ENCODE data around the gene SLC26A8. TPM values are rescaled to one million over a fixed set of nuclear protein-coding genes. Genes with fewer than 3 reads are reported as not detected.
A peak's percentile ranks its signal among the peaks of the same experiment; 100 is the strongest.
"Not testable (repeated sequence)": the region's sequence is repeated elsewhere in the genome, so short reads cannot be mapped to it uniquely, and the experiment has no call there.

Gene SLC26A8
- total RNA-seq, 4 donors from 2014 or later, result under 0.01 to 0.17 TPM; not detected in 2

DNA sequence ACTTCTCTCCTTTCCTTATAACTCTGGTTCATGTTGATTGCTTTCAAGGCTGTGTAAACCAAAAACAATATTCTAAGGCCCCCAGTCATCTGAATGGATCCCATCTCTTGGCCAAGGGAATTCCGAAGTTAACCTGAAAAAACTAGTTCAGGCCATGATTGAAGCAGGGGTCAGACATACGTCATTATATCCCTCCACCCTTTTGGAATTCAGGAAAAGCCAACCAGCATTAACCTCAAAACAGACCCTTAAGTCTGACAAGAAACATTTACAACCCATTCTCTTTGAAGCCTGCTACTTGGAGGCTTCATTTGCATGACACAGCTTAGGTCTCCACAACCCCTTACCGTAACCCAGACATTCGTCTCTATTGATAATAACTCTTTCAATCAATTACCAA is 39.7 kb downstream of the SLC26A8 start:
- Histone ChIP-seq H3K36me3 (no peaks in the 10 kb centered on the region), H3K4me3 (no peak overlapping the region), H3K9me3 (no peaks in the 10 kb centered on the region), H3K27ac (replicated peaks in 1 of 4) (no peak overlapping the region), H3K4me1 (no peaks in the 10 kb centered on the region), H3K27me3 (peaks cover 0 to 4% (median 0%) of the 10 kb centered on the region in 4 donors)
- DNase-seq (ENCODE audit: extremely low spot score), result no peak
- TF ChIP-seq POLR2AphosphoS5 (IDR thresholded peaks at IDR 0.05) (no peak), CTCF (IDR thresholded peaks at IDR 0.05) (no peak), POLR2A (IDR thresholded peaks at IDR 0.05; ENCODE audit: low read depth) (no peak), EP300 (IDR thresholded peaks at IDR 0.05) (no peak)
- WGBS, result 80% methylated on average over 4 of the region's 4 CpGs
- intact Hi-C loops (cut with DNase I), result no loop called here

DNA sequence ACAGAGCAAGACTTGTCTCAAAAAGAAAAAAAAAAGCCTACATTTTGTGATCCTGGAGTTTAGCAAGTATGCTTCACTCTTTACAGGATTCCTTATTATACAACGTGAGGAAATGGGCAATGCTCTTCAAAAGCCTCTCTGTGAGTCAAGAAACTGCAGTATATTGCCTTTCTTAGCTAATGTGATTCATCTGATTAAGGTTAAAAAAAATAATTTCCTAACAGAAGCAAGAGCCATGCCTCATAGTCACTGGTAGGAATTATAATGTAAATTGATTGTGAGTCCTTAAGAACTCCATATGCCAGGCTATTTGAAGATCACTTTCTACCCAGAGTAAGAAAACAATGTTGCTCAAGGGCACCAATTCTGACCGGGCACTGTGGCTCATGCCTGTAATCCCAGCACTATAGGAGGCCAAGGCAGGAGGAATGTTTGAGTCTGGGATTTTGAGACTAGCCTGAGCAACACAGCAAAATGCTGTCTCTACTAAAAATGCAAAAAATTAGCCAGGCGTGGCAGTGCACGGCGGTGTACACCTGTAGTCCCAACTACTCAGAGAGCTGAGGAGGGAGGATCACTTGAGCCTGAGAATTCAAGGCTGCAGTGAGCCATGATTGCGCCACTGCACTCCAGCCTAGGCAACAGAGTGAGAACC is 43.3 kb downstream of the SLC26A8 start:
- intact Hi-C loops (cut with DNase I), result no loop called here
- H3K36me3 ChIP-seq, result no peaks in the 10 kb centered on the region
- peak; percentile 47 for DNase-seq (ENCODE audit: extremely low spot score)

DNA sequence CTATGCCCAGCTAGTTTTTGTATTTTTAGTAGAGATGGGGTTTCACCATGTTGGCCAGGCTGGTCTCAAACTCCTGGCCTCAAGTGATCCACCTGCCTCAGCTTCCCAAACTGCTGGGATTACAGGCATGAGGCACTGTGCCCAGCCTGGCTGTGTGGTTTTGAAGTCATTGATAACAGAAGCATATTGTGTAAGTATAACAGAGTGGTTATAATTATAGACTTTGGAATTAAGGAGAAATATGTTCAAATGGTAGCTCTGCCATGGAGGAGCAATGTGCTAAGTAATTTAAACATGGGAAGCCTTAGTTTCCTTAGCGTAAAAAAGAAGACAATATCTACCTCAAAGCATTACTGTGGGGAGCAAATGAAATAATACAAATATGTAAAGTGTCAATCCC is 44.3 kb downstream of the SLC26A8 start:
- H3K9me3 ChIP-seq; H3K4me3 ChIP-seq; intact Hi-C loops (cut with DNase I); H3K36me3 ChIP-seq; H3K27ac ChIP-seq (replicated peaks in 1 of 4); H3K4me1 ChIP-seq; H3K27me3 ChIP-seq: not testable (repeated sequence)
- 97% methylated on average over 1 of the region's 1 CpG for WGBS
- peak; percentile 75 for DNase-seq (ENCODE audit: extremely low spot score)

More for the DNA sequence above, 43.3 kb downstream of the SLC26A8 start:
- no peak overlapping the region for H3K27ac ChIP-seq (replicated peaks in 1 of 4)
- no peak for TF ChIP-seq POLR2AphosphoS5 (IDR thresholded peaks at IDR 0.05)
- TF ChIP-seq EP300 (IDR thresholded peaks at IDR 0.05), result no peak
- TF ChIP-seq POLR2A (IDR thresholded peaks at IDR 0.05; ENCODE audit: low read depth), result no peak
- no peak for TF ChIP-seq CTCF (IDR thresholded peaks at IDR 0.05)
- H3K9me3 ChIP-seq, result no peaks in the 10 kb centered on the region
- H3K27me3 ChIP-seq, result peaks cover 0 to 7% (median 0%) of the 10 kb centered on the region in 4 donors
- WGBS, result 91% methylated on average over 6 of the region's 6 CpGs
- H3K4me1 ChIP-seq, result no peaks in the 10 kb centered on the region
- H3K4me3 ChIP-seq, result no peak overlapping the region

DNA sequence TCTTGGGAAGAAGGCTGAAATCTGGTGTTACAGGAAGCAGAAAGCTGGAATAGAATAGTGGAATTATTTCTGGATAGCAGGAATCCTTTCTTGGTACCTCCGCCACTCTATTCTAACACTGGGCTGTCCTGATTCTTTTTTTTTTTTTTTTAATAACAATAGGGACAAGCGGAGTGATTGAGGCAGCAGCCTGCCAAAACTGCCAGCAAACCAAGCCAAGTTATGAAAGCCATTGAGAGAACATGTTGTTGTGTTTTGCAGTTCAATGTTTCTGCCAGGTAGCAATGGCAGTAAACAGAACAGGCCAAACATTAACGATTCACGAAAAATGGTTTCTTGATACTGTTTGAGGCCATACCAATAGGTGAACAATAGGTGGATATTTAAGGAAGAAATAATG is 47.1 kb downstream of the SLC26A8 start:
- WGBS, result 78% methylated on average over 4 of the region's 4 CpGs
- no peaks in the 10 kb centered on the region for H3K36me3 ChIP-seq
- intact Hi-C loops (cut with DNase I), result no loop called here

DNA sequence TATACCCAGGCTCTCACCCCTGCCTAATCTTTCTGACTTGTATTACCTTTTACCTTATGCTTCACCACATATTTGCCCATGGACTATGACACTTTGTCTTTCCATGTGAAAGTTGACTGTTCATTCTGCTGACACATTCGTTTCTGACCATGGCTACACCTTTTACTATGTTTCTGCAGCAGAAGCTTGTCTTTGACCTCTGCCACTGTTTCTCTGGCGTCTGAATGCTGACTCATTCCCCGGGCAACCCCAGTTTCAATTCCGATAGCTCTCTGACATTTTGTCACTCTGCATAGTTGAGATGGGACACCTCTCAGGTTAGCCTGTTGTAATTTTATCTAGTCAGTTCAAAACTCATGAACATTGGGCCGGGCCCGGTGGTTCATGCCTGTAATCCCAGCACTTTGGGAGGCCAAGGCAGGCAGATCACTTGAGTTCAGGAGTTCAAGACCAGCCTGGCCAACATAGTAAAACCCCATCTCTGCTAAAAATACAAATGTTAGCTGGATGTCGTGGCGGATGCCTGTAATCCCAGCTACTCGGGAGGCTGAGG is 50.7 kb downstream of the SLC26A8 start:
- Histone ChIP-seq H3K4me3 (no peak overlapping the region), H3K9me3 (no peaks in the 10 kb centered on the region), H3K27ac (replicated peaks in 1 of 4) (no peak overlapping the region), H3K4me1 (no peaks in the 10 kb centered on the region), H3K36me3 (no peaks in the 10 kb centered on the region), H3K27me3 (no peaks in the 10 kb centered on the region)
- no peak for DNase-seq (ENCODE audit: extremely low spot score)
- TF ChIP-seq CTCF (IDR thresholded peaks at IDR 0.05) (no peak), POLR2AphosphoS5 (IDR thresholded peaks at IDR 0.05) (no peak), POLR2A (IDR thresholded peaks at IDR 0.05; ENCODE audit: low read depth) (no peak), EP300 (IDR thresholded peaks at IDR 0.05) (no peak)
- intact Hi-C loops (cut with DNase I), result no loop called here
- 92% methylated on average over 7 of the region's 9 CpGs for WGBS

More for the DNA sequence above, 47.1 kb downstream of the SLC26A8 start:
- no peak for DNase-seq (ENCODE audit: extremely low spot score)
- H3K4me1 ChIP-seq, result no peaks in the 10 kb centered on the region
- no peak for TF ChIP-seq POLR2AphosphoS5 (IDR thresholded peaks at IDR 0.05)
- TF ChIP-seq POLR2A (IDR thresholded peaks at IDR 0.05; ENCODE audit: low read depth), result no peak
- no peak for TF ChIP-seq EP300 (IDR thresholded peaks at IDR 0.05)
- no peak for TF ChIP-seq CTCF (IDR thresholded peaks at IDR 0.05)
- peaks cover 0 to 3% (median 0%) of the 10 kb centered on the region in 4 donors for H3K27me3 ChIP-seq
- no peak overlapping the region for H3K4me3 ChIP-seq
- H3K27ac ChIP-seq (replicated peaks in 1 of 4), result no peak overlapping the region
- no peaks in the 10 kb centered on the region for H3K9me3 ChIP-seq

Measured in esophagus muscularis mucosa (tissue), 4 donors.